PC-3 (cell line): Measurements from ENCODE around the gene PRRC2B. TPM values are rescaled to one million over a fixed set of nuclear protein-coding genes. Genes with fewer than 3 reads are reported as not detected.
"Not testable (repeated sequence)": the region's sequence is repeated elsewhere in the genome, so short reads cannot be mapped to it uniquely, and the experiment has no call there.

Experiments used
- ATAC-seq: fragments of 200-7000 bp; cut with Tn5 transposase; 2 replicates; pipeline ENCODE4 v1.9.1; 2020; ENCODE audit warnings: mild to moderate bottlenecking, moderate library complexity
- BruUV-seq: library from RNA; stranded (reverse); fragments of 400-500 nt; replicated peaks from 2 replicates; lab custom pipeline; 2021; lab: Mats Ljungman, UMichigan
- CTCF ChIA-PET: fragments of 300-600 bp; sonication (Branson Sonifier 250); formaldehyde crosslinking; loops from one replicate; lab custom pipeline; 2022; ENCODE audit warnings: antibody characterized with exemption; lab: Charles Lee
- POLR2A ChIA-PET: fragments of 300-600 bp; sonication (Branson Sonifier 250); formaldehyde crosslinking; loops from one replicate; lab custom pipeline; 2022; ENCODE audit warnings: antibody characterized with exemption; ENCODE audit not compliant: unreplicated experiment; lab: Charles Lee
- DNase-seq: peaks from one replicate; pipeline ENCODE4 v3.0.0-alpha.2; 2015
- H2AFZ ChIP-seq: fragments of 300-600 bp; sonication (generic); 2 replicates; pipeline ENCODE4 v1.6.0; 2016; ENCODE audit warnings: antibody characterized with exemption, low read length
- H3F3A ChIP-seq: fragments of 300-600 bp; sonication (generic); one replicate; pipeline ENCODE4 v1.6.0; 2017; ENCODE audit warnings: antibody characterized with exemption, low read length, control low read depth, mild to moderate bottlenecking; ENCODE audit not compliant: unreplicated experiment
- H3K27ac ChIP-seq: fragments of 300-600 bp; sonication (generic); 2 replicates; pipeline ENCODE4 v1.5.1; 2016; ENCODE audit warnings: mild to moderate bottlenecking, low read length
- H3K27me3 ChIP-seq: fragments of 300-600 bp; sonication (generic); 2 replicates; pipeline ENCODE4 v1.6.1; 2016; ENCODE audit warnings: low read length, mixed read lengths
- H3K36me3 ChIP-seq: fragments of 300-600 bp; sonication (generic); 2 replicates; pipeline ENCODE4 v1.6.1; 2016; ENCODE audit warnings: low read depth, mixed run types, low read length, mixed read lengths
- H3K4me1 ChIP-seq: fragments of 300-600 bp; sonication (generic); 2 replicates; pipeline ENCODE4 v1.5.1; 2016; ENCODE audit warnings: low read length; ENCODE audit not compliant: insufficient read depth
- H3K4me2 ChIP-seq: fragments of 300-600 bp; sonication (generic); 2 replicates; pipeline ENCODE4 v1.6.0; 2016; ENCODE audit warnings: low read length
- H3K4me3 ChIP-seq: fragments of 300-600 bp; sonication (generic); 2 replicates; pipeline ENCODE4 v1.5.1; 2016; ENCODE audit warnings: mild to moderate bottlenecking, low read length, mixed read lengths
- H3K79me2 ChIP-seq: fragments of 300-600 bp; sonication (generic); 2 replicates; pipeline ENCODE4 v1.6.1; 2017; ENCODE audit warnings: low read length, mixed read lengths
- H3K9ac ChIP-seq: fragments of 300-600 bp; sonication (generic); 2 replicates; pipeline ENCODE4 v1.6.0; 2016; ENCODE audit warnings: mild to moderate bottlenecking, low read length
- H3K9me2 ChIP-seq: fragments of 300-600 bp; sonication (generic); replicated peaks from 2 replicates; pipeline ENCODE4 v1.6.1; 2016; ENCODE audit warnings: mixed run types, low read length, mixed read lengths
- H3K9me3 ChIP-seq: fragments of 300-600 bp; sonication (generic); 2 replicates; pipeline ENCODE4 v1.6.1; 2016; ENCODE audit warnings: low read length, mixed read lengths
- H4K20me1 ChIP-seq: fragments of 300-600 bp; sonication (generic); 2 replicates; pipeline ENCODE4 v1.6.1; 2016; ENCODE audit warnings: low read length, mixed read lengths
- CTCF ChIP-seq: fragments of 300-600 bp; sonication (generic); conservative IDR thresholded peaks from 2 replicates; pipeline ENCODE4 v1.5.1; 2017; ENCODE audit warnings: antibody characterized with exemption, low read depth, mild to moderate bottlenecking, low read length
- EZH2 ChIP-seq: fragments of 300-600 bp; sonication (generic); IDR thresholded peaks from one replicate; pipeline ENCODE4 v1.6.1; 2017; ENCODE audit warnings: antibody characterized with exemption, mild to moderate bottlenecking, low read length; ENCODE audit not compliant: unreplicated experiment
- EZH2phosphoT487 ChIP-seq: fragments of 300-600 bp; sonication (generic); IDR thresholded peaks from 2 replicates; pipeline ENCODE4 v1.6.1; 2018; ENCODE audit warnings: mild to moderate bottlenecking, antibody characterized with exemption, low read length, borderline replicate concordance
- intact Hi-C: fragments of 100-400 bp; cut with micrococcal nuclease; formaldehyde crosslinking; loops from 2 replicates; pipeline ENCODE4 v1.9.0; 2023
- total RNA-seq: library from RNA; depleted of rRNA; stranded (reverse); fragments of >200 nt; gene quantifications from 2 replicates; pipeline ENCODE4 v1.2.3, GENCODE V29; 2014

Gene PRRC2B
- total RNA-seq, 1 experiment from 2014 or later = 46.9 TPM

GRCh38 chr9:131374638-131375037, 19.2 kb upstream of the PRRC2B start:
- H3K27ac ChIP-seq, H3F3A ChIP-seq, H3K4me1 ChIP-seq, H3K9me3 ChIP-seq, H3K9me2 ChIP-seq, H4K20me1 ChIP-seq, CTCF ChIA-PET, H3K79me2 ChIP-seq, BruUV-seq, H3K27me3 ChIP-seq, H3K36me3 ChIP-seq, ATAC-seq, intact Hi-C loops, H3K4me3 ChIP-seq, DNase-seq, H3K9ac ChIP-seq, POLR2A ChIA-PET, H2AFZ ChIP-seq: not testable (repeated sequence)
- peak overlapping the region; percentile 88; the same call in 1 of the 2 replicates for H3K4me2 ChIP-seq

- no peaks in the 10 kb centered on the region for H4K20me1 ChIP-seq
- H3K9me2 ChIP-seq = no peaks in the 10 kb centered on the region
- intact Hi-C loops = no loop called here
- no peak overlapping the region for H2AFZ ChIP-seq
- ATAC-seq = no peak
- H3K27me3 ChIP-seq = no peaks in the 10 kb centered on the region
- POLR2A ChIA-PET = no interaction called here
- CTCF ChIA-PET = no interaction called here
- H3K27ac ChIP-seq = no peak overlapping the region
- peaks cover 8% of the 10 kb centered on the region for H3K4me1 ChIP-seq
- H3K36me3 ChIP-seq = no peaks in the 10 kb centered on the region
- no peak overlapping the region for H3K4me2 ChIP-seq
- no peaks in the 10 kb centered on the region for H3F3A ChIP-seq
- no peak overlapping the region for H3K4me3 ChIP-seq
- no peak overlapping the region for H3K9ac ChIP-seq
- H3K9me3 ChIP-seq = no peaks in the 10 kb centered on the region
- BruUV-seq = no TSS peak
- TF ChIP-seq EZH2phosphoT487 = no peak
- no peak for TF ChIP-seq EZH2
- no peak for TF ChIP-seq CTCF
- H3K79me2 ChIP-seq = no peaks in the 10 kb centered on the region
- DNase-seq = no peak
Measured at GRCh38 chr9:131379056-131379455, 14.8 kb upstream of the PRRC2B start.

GRCh38 chr9:131382850-131383729, 10.8 kb upstream of the PRRC2B start:
- no peak overlapping the region for H3K4me3 ChIP-seq
- peaks cover 8% of the 10 kb centered on the region for H3K4me1 ChIP-seq
- ChIA-PET CTCF (interaction anchor here (0.6 kb wide), 1 partner anchor 32 kb away, joined by 8 read pairs; no protein-coding TSS in a partner anchor), POLR2A (no interaction called here)
- no peaks in the 10 kb centered on the region for H3K9me3 ChIP-seq
- H2AFZ ChIP-seq = peak overlapping the region; percentile 57
- TF ChIP-seq CTCF (no peak), EZH2phosphoT487 (no peak), EZH2 (no peak)
- no peaks in the 10 kb centered on the region for H3K36me3 ChIP-seq
- no peak overlapping the region for H3K9ac ChIP-seq
- no peaks in the 10 kb centered on the region for H3K9me2 ChIP-seq
- no peaks in the 10 kb centered on the region for H3F3A ChIP-seq
- intact Hi-C loops = no loop called here
- DNase-seq (peak; percentile 67), ATAC-seq (peak; percentile 100)
- no peaks in the 10 kb centered on the region for H3K79me2 ChIP-seq
- H3K27me3 ChIP-seq = no peaks in the 10 kb centered on the region
- H4K20me1 ChIP-seq = no peaks in the 10 kb centered on the region
- BruUV-seq = no TSS peak
- no peak overlapping the region for H3K27ac ChIP-seq
- peak overlapping the region; percentile 59 for H3K4me2 ChIP-seq
